ENCODE measurements around the gene XRCC6. TPM values are rescaled to one million over a fixed set of nuclear protein-coding genes. Genes with fewer than 3 reads are reported as not detected.
"Not testable (repeated sequence)": the region's sequence is repeated elsewhere in the genome, so short reads cannot be mapped to it uniquely, and the experiment has no call there.

XRCC6 gene
- total RNA-seq, 2 experiments from 2014 or later = 215 to 222 TPM

DNA sequence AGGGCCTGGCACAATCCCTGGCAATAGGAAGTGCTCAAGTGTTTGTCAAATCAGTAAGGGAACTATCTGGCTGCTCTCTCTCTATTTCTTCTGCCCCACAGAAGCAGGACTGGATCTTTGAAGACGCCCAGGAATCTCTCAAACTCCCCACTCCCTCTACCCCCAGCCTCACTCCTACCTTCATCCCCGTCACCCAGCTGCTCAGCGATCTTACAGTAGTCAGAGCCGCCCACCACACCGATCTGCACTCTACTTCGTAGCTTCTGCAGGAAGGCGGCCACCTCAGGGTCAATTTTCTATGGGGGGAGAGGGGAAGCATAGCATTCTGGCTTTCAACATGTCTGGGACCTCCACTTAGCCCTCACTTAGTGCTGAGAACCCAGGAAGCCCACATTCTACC is 35.2 kb upstream of the XRCC6 start:
- no peak for DNase-seq
- Mint-ChIP-seq H3K36me3 (peaks cover 7% of the 10 kb centered on the region), H3K27me3 (no peaks in the 10 kb centered on the region), H3K4me1 (peaks cover 11% of the 10 kb centered on the region), H3K9me3 (no peaks in the 10 kb centered on the region), H3K27ac (no peak overlapping the region), H3K4me3 (no peak overlapping the region)
- POLR2A ChIA-PET = no interaction called here
- ATAC-seq (ENCODE audit: low read depth) = no peak

DNA sequence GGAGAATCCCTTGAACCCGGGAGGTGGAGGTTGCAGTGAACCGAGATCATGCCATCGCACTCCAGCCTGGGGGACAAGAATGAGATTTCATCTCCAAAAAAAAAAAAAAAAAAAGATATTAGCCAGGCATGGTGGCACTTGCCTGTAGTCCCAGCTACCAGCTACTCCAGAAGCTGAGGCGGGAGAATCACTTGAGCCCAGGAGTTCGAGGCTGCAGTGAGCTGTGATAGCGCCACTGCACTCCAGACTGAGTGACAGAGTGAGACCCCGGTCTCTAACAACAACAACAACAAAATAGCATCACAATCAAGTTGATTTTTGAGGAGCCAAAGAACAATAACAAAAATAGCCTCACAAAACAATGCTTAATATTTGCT is 33.8 kb upstream of the XRCC6 start:
- ATAC-seq (ENCODE audit: low read depth) (no peak), DNase-seq (no peak)
- no peaks in the 10 kb centered on the region for H3K9me3 Mint-ChIP-seq
- peaks cover 13% of the 10 kb centered on the region for H3K4me1 Mint-ChIP-seq
- no peaks in the 10 kb centered on the region for H3K27me3 Mint-ChIP-seq
- H3K27ac Mint-ChIP-seq = no peak overlapping the region
- POLR2A ChIA-PET = interaction anchor here (0.7 kb wide), 2 partner anchors 8 to 635 kb away, joined by 3 to 4 read pairs; no protein-coding TSS in a partner anchor
- peaks cover 7% of the 10 kb centered on the region for H3K36me3 Mint-ChIP-seq
- H3K4me3 Mint-ChIP-seq = no peak overlapping the region

DNA sequence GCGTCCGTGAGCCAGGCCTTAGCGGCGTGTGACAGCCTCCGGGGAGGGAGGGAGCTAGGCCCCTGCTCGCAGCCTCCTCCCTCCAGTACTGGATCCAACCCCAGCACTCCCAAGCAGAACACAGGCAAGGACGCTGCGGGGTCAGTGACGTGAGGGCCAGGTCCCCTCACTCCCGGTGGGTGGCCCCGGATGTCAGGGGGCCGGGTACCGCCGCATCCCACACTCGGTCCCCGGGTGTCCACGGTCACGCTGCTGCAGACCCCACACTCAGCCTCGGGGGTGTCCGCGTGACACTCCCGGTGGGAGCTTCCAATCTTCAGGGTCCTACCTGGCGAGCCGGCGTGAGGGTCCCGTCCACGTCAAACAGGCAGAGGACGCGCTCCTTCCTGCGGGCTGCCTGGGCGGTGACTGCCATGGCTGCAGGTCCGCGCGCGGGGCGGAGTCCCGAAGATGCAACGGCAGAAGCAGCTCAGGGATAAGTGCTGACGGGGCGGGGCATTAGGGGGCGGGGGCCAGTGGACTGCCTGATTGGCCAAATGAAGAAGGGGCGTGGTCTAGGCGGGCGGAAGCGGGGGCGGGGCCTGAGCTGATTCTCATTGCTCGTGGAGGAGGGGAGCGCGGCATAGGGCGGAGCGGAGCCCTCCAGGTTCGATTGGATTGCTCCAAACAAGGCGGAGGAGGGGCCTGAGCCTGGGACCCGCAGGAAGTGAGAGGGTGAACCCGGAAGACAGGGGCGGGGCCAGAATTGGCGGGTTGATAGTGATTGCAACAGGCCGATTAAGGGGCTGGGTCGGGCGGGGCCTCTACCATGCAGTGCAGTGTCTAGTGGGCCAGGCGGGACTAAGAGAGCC is 31.5 kb upstream of the XRCC6 start, which contains the start of gene PMM1:
Gene PMM1 (minus strand): TSS at position 450 of the 851 bp plus-strand sequence. CDS start 35 bp downstream, at position 415.
- POLR2A ChIA-PET = interaction anchor here (0.6 to 4.4 kb wide), 35 partner anchors 8 to 771 kb away, joined by 3 to 91 read pairs (median 4); partner anchors contain the start of genes ACO2, CCDC134, DESI1 and PHF5A

DNA sequence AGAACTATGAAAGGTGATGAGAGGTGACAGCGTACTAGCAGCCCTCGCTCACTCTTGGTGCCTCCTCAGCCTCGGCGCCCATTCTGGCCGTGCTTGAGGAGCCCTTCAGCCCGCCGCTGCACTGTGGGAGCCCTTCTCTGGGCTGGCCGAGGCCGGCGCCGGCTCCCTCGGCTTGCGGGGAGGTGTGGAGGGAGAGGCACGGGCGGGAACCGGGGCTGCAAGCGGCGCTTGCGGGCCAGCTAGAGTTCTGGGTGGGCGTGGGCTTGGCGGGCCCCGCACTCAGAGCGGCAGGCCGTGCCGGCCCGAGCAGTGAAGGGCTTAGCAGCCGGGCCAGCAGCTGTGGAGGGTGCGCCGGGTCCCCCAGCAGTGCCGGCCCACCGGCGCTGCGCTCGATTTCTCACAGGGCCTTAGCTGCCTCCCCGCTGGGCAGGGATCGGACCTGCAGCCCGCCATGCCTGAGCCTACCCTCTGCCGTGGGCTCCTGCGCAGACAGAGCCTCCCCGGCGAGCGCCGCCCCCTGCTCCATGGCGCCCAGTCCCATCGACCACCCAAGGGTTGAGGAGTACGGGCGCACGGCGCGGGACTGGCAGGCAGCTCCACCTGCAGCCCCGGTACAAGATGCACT is 27.6 kb upstream of the XRCC6 start:
- H3K4me1 Mint-ChIP-seq; H3K27ac Mint-ChIP-seq; H3K27me3 Mint-ChIP-seq; H3K4me3 Mint-ChIP-seq; H3K9me3 Mint-ChIP-seq; ATAC-seq (ENCODE audit: low read depth); DNase-seq; H3K36me3 Mint-ChIP-seq; POLR2A ChIA-PET: not testable (repeated sequence)

More for the DNA sequence above, 31.5 kb upstream of the XRCC6 start, which contains the start of gene PMM1:
- Mint-ChIP-seq H3K36me3 (peaks cover 2% of the 10 kb centered on the region), H3K9me3 (no peaks in the 10 kb centered on the region), H3K27ac (peak within 1 kb of the TSS; percentile 92), H3K27me3 (no peaks in the 10 kb centered on the region), H3K4me3 (peak within 1 kb of the TSS; percentile 92), H3K4me1 (peaks cover 9% of the 10 kb centered on the region)
- peak; percentile 95 for ATAC-seq (ENCODE audit: low read depth)
- DNase-seq = peak; percentile 98

DNA sequence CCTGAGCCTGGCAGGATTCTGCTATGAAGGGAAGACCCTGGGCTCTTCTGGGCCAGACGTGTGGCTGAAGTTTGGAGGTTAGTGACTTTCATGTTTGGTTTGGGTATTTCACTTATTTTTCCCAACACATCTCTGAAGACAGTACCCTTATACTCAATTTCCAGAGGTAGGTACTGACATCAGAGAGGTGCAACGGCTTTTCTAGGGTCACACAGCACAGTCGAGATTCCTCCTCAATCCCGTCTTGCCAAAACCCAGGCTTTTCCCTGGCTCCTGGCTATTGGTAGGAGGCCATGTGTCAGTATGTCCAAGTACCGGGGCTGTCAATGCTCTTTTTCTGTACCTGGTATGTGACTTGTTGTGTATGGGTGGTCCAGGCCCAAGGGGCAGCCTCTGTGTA is 25.4 kb upstream of the XRCC6 start:
- no peak for DNase-seq
- H3K4me1 Mint-ChIP-seq = peaks cover 8% of the 10 kb centered on the region
- no peaks in the 10 kb centered on the region for H3K27me3 Mint-ChIP-seq
- H3K27ac Mint-ChIP-seq = no peak overlapping the region
- peaks cover 8% of the 10 kb centered on the region for H3K36me3 Mint-ChIP-seq
- ATAC-seq (ENCODE audit: low read depth) = no peak
- no peaks in the 10 kb centered on the region for H3K9me3 Mint-ChIP-seq
- H3K4me3 Mint-ChIP-seq = no peak overlapping the region
- POLR2A ChIA-PET = no interaction called here

DNA sequence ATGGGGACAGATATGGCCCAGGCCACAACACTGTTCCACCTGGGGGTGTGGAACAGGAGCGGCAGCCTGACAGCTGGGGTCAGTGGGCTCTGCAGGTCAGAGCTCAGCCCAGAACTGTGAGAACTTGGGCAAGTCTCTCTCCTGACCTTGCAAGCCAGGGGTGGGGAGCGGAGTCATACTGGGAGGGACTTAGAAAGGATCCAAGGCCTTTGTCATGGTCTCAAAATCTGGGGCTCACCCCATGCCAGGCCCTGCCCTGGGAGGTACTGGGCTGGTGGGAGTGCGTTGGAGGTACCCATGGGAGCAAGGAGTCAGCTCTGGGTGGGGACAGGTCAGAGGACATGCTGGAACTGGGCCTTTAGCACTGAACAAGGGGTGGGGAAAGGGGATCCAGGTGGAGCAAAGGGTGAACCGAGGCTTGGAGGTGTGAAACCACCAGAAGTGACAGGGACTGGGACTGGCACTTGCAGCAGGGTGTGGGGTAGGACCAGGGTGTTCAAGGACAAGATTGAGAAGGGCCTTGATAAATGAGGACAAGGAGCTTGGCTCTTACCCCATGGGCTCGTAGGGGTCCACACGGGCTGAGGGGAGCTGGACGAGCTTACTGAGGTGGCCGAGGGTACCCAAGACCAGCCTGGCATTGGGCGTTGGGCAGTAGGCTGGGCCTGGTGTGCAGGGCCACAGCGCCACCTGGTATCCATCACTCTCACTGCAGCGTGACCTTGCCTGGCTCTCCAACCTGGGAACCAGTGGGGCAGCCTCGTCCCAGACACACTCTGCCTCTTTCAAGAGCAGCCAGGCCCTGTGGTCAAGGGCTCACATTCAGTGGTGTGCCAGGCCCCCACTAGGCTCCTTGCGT is 24.1 kb upstream of the XRCC6 start:
- Mint-ChIP-seq H3K9me3 (no peaks in the 10 kb centered on the region), H3K36me3 (peaks cover 14% of the 10 kb centered on the region), H3K4me1 (peaks cover 6% of the 10 kb centered on the region), H3K27me3 (no peaks in the 10 kb centered on the region), H3K27ac (no peak overlapping the region), H3K4me3 (no peak overlapping the region)
- peak; percentile 82 for ATAC-seq (ENCODE audit: low read depth)
- POLR2A ChIA-PET = interaction anchor here (0.8 kb wide), 1 partner anchor 22 kb away, joined by 3 read pairs; no protein-coding TSS in a partner anchor
- peak; percentile 63 for DNase-seq

DNA sequence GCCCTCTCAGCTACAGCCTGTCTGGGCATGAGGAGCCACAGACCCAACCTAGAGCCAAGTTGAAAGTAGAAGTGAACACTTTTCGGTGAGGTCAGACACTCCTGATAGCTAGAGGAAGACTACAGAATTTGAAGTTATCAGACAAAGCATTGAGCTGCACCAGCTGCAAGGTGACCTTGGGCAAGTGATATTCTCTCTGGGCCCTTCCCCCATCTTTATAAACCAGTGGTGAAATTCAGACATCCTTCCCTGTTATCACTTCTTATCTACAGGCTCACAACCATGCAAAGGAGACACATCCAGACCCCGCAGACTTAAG is 23.5 kb upstream of the XRCC6 start:
- DNase-seq (no peak), ATAC-seq (ENCODE audit: low read depth) (no peak)
- Mint-ChIP-seq H3K4me1 (peaks cover 10% of the 10 kb centered on the region), H3K4me3 (no peak overlapping the region), H3K27me3 (peaks cover 3% of the 10 kb centered on the region), H3K9me3 (no peaks in the 10 kb centered on the region), H3K27ac (no peak overlapping the region), H3K36me3 (peaks cover 20% of the 10 kb centered on the region)
- POLR2A ChIA-PET = no interaction called here

DNA sequence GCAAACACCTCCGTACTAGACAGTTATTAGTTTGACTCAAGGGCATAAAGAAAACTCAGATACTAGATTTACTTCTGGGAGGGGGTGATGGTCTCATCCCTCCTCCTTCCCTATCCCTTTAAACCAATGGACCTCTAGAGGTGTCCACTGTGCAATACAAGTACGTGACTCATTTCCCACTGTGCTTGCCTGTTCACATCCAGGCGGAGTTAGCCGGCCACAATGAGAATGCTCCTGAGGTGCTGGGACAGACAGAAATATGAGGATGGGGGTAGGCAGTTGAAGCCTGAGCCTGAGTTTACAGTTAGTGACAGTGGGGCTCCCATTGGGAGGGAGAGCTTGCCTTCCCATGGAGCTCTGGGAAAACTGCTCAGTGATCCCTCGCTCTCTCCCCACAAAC is 23.0 kb upstream of the XRCC6 start:
- Mint-ChIP-seq H3K4me3 (no peak overlapping the region), H3K36me3 (peaks cover 25% of the 10 kb centered on the region), H3K27me3 (peaks cover 4% of the 10 kb centered on the region), H3K4me1 (peaks cover 15% of the 10 kb centered on the region), H3K9me3 (no peaks in the 10 kb centered on the region), H3K27ac (no peak overlapping the region)
- ATAC-seq (ENCODE audit: low read depth) (no peak), DNase-seq (no peak)
- POLR2A ChIA-PET = interaction anchor here (1.4 kb wide), 1 partner anchor 8 kb away, joined by 6 read pairs; the partner anchor contains the start of gene PMM1

DNA sequence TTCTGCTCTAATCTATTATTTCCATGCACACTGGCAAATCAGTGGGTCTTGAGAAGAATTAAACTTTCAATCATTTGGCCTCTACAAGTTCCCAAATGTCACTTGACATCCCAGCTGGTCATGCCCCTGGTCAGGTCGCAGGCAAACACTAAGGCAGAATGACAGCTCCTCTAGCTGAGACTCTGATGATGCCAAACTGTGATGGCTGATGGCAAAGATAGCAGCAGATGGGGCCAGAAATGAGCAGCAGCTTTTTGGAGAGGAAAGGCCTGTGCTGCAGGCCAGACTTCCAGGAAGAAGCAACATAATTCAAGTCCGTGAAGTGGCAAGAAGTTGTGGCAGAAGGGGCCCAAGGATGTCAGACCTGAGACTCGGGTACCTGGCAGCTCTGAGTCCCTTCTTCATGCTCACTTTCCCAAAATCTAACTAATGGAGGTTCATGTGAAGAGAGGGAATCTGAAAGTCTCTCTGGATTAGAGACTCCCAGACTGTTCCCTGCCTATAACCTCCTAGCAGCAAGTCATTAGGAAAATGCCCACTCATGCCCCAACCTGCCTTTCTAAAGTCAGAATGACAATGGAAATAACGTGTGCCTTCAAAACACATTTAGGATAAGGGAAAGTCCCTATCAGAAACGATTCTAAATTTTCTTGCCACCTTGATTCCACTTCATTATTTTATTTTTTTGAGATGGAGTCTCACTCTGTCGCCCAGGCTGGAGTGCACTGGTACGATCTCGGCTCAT is 22.0 kb upstream of the XRCC6 start:
- POLR2A ChIA-PET = interaction anchor here (1.1 to 1.4 kb wide), 2 partner anchors 9 kb away, joined by 3 to 6 read pairs; partner anchors contain the start of gene PMM1
- Mint-ChIP-seq H3K27me3 (peaks cover 4% of the 10 kb centered on the region), H3K9me3 (no peaks in the 10 kb centered on the region), H3K4me3 (no peak overlapping the region), H3K4me1 (peaks cover 22% of the 10 kb centered on the region), H3K27ac (no peak overlapping the region), H3K36me3 (peaks cover 26% of the 10 kb centered on the region)
- ATAC-seq (ENCODE audit: low read depth) = no peak
- no peak for DNase-seq

DNA sequence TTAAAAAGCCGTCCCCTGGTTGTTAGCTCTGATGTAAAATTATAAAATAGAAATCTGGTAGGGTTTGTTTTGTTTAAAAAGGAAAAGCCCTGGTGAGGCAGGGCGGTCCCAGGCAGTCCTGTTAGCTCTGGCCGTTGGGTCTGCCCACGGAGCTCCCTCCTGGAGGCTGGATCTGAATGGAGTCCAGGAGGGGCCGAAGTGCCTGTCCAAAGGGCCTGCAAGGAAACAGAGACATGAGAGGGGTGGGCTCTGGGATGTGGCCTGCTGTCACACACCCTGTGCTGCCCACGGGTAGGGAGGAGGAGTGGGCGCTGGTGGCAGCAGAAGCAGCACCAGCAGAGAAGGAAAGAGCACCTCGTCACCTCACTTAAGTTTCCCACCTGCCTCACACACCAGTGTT is 20.1 kb upstream of the XRCC6 start:
- H3K27me3 Mint-ChIP-seq = peaks cover 13% of the 10 kb centered on the region
- peaks cover 45% of the 10 kb centered on the region for H3K36me3 Mint-ChIP-seq
- POLR2A ChIA-PET = interaction anchor here (1.0 kb wide), 1 partner anchor 11 kb away, joined by 6 read pairs; the partner anchor contains the start of gene PMM1

DNA sequence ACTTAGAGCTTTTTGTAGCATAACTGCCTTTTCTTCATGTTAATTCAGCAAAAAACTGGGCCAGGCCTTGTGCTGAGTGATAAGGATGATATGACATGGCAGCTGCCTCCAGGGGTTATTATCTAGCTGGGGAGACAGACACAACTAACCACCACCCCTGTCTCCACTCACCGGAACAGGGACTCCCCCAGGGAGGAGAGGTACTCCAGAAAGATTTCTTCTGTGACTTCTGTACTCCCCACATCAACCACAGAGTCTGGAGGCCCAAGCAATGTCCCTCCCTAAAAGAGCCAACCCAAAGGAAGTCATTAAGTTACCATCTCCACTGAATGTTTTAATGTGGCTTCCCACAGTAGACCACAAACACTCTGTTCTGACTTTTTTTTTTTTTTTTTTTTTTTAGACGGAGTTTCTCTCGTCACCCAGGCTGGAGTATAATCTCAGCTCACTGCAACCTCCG is 17.2 kb upstream of the XRCC6 start:
- Mint-ChIP-seq H3K4me1 (peaks cover 29% of the 10 kb centered on the region), H3K36me3 (peaks cover 58% of the 10 kb centered on the region), H3K27me3 (peaks cover 13% of the 10 kb centered on the region), H3K9me3 (no peaks in the 10 kb centered on the region), H3K27ac (peak overlapping the region; percentile 61), H3K4me3 (peak overlapping the region; percentile 29)
- POLR2A ChIA-PET = interaction anchor here (0.6 to 3.5 kb wide), 10 partner anchors 9 to 974 kb away, joined by 3 to 35 read pairs (median 5); partner anchors contain the start of genes DESI1, PMM1, TOB2 and XRCC6
- peak; percentile 93 for ATAC-seq (ENCODE audit: low read depth)
- DNase-seq = peak; percentile 56

More for the DNA sequence above, 20.1 kb upstream of the XRCC6 start:
- DNase-seq (no peak), ATAC-seq (ENCODE audit: low read depth) (no peak)
- peaks cover 28% of the 10 kb centered on the region for H3K4me1 Mint-ChIP-seq
- no peak overlapping the region for H3K27ac Mint-ChIP-seq
- H3K9me3 Mint-ChIP-seq = no peaks in the 10 kb centered on the region
- no peak overlapping the region for H3K4me3 Mint-ChIP-seq

DNA sequence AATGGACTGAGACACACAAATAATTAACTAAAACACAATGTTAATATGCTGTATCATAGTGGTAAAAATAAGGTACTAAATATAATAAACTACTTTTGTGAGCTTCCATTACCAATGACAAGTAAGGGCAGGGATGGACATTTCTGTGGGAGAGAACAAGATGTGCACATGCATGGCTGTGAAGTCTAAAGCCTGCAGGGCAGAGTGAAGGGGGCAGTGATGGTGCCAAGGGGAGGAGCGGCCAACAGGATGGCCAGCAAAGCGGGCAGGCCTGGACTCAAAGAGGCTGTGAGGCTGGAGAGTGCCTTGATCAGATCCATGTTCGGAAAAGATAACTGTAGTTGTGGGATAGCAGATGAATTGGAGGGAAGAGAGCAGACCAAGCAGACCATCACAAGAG is 12.7 kb upstream of the XRCC6 start:
- ATAC-seq (ENCODE audit: low read depth) = no peak
- no peak overlapping the region for H3K4me3 Mint-ChIP-seq
- H3K4me1 Mint-ChIP-seq = peaks cover 17% of the 10 kb centered on the region
- no peak for DNase-seq
- H3K9me3 Mint-ChIP-seq = no peaks in the 10 kb centered on the region
- POLR2A ChIA-PET = interaction anchor here (0.9 to 2.7 kb wide), 2 partner anchors 9 to 12 kb away, joined by 3 to 11 read pairs; partner anchors contain the start of genes DESI1 and XRCC6
- no peak overlapping the region for H3K27ac Mint-ChIP-seq
- H3K27me3 Mint-ChIP-seq = peaks cover 8% of the 10 kb centered on the region
- peaks cover 40% of the 10 kb centered on the region for H3K36me3 Mint-ChIP-seq
